CD4-positive, alpha-beta T cell treated with Interleukin-15 for 1 hour (primary cell): ENCODE measurements around the gene RNF130.

Experiments
- DNase-seq: peaks from one replicate; pipeline ENCODE4 v3.0.0-alpha.2; 2020

Gene RNF130

GRCh38 chr5:180084638-180085561, 13.3 kb upstream of the RNF130 start:
- no peak for DNase-seq

GRCh38 chr5:180083529-180084060, 12.0 kb upstream of the RNF130 start:
- DNase-seq = no peak

- DNase-seq = no peak
These were observed 11.3 kb upstream of the RNF130 start for GRCh38 chr5:180082633-180083420.

GRCh38 chr5:180081481-180081880, 9.9 kb upstream of the RNF130 start:
- no peak for DNase-seq

GRCh38 chr5:180080486-180081280, 9.1 kb upstream of the RNF130 start:
- peak; percentile 46 for DNase-seq

- no peak for DNase-seq
These were observed 8.3 kb upstream of the RNF130 start for GRCh38 chr5:180079702-180080466.

- no peak for DNase-seq
These were observed 6.8 kb upstream of the RNF130 start for GRCh38 chr5:180078348-180078747.

- no peak for DNase-seq
These were observed 6.2 kb upstream of the RNF130 start for GRCh38 chr5:180077594-180078284.

- no peak for DNase-seq
These were observed 4.1 kb upstream of the RNF130 start for GRCh38 chr5:180075703-180076102.

- DNase-seq = no peak
These were observed 2.9 kb upstream of the RNF130 start for GRCh38 chr5:180074462-180074861.

GRCh38 chr5:180072556-180072955, 997 bp upstream of the RNF130 start:
- DNase-seq = peak; percentile 41

- no peak for DNase-seq
These were observed 643 bp upstream of the RNF130 start for GRCh38 chr5:180072256-180072548.

- no peak for DNase-seq
These were observed 616 bp downstream of the RNF130 start for GRCh38 chr5:180070756-180071530.

- DNase-seq = peak; percentile 67
These were observed 1.8 kb downstream of the RNF130 start for GRCh38 chr5:180069589-180070247.

- no peak for DNase-seq
These were observed 3.0 kb downstream of the RNF130 start for GRCh38 chr5:180068519-180069090.

GRCh38 chr5:180067986-180068385, 3.6 kb downstream of the RNF130 start:
- DNase-seq = no peak

GRCh38 chr5:180060192-180060591, 11.4 kb downstream of the RNF130 start:
- no peak for DNase-seq

GRCh38 chr5:180059326-180059725, 12.2 kb downstream of the RNF130 start:
- DNase-seq = no peak

- no peak for DNase-seq
These were observed 15.4 kb downstream of the RNF130 start for GRCh38 chr5:180056153-180056552.

- no peak for DNase-seq
These were observed 17.3 kb downstream of the RNF130 start for GRCh38 chr5:180054226-180054625.
